ENCODE data around the gene NTHL1.

NTHL1 gene

GRCh38 chr16:2047330-2048115, at the start of gene NTHL1, which contains the start of gene TSC2:
Gene NTHL1, minus strand, starts transcription at chr16:2047834. Its CDS starts 11 bp downstream, at chr16:2047823.
Gene TSC2, plus strand, starts transcription at chr16:2047985. Its CDS starts 631 bp downstream, at chr16:2048616.
- DNase-seq: peak; percentile 93 to 94

GRCh38 chr16:2096853-2097595, 49.4 kb upstream of the NTHL1 start:
- no peak for DNase-seq

- no peak for DNase-seq
Observed at GRCh38 chr16:2095918-2096582, 48.4 kb upstream of the NTHL1 start.

- DNase-seq: no peak
Observed at GRCh38 chr16:2095315-2095853, 47.8 kb upstream of the NTHL1 start.

- DNase-seq: no peak
Observed at GRCh38 chr16:2093793-2094192, 46.2 kb upstream of the NTHL1 start.

GRCh38 chr16:2092866-2093265, 45.2 kb upstream of the NTHL1 start:
- DNase-seq: no peak

GRCh38 chr16:2092256-2092620, 44.6 kb upstream of the NTHL1 start:
- no peak for DNase-seq

GRCh38 chr16:2091547-2092255, 44.1 kb upstream of the NTHL1 start:
- DNase-seq: no peak

- DNase-seq: peak; percentile 51 to 56
Observed at GRCh38 chr16:2090777-2091546, 43.3 kb upstream of the NTHL1 start.

- DNase-seq: no peak
Observed at GRCh38 chr16:2090481-2090776, 42.8 kb upstream of the NTHL1 start.

GRCh38 chr16:2089706-2090480, 42.3 kb upstream of the NTHL1 start:
- DNase-seq: no peak

GRCh38 chr16:2088759-2089358, 41.2 kb upstream of the NTHL1 start:
- DNase-seq: no peak

- no peak for DNase-seq
Observed at GRCh38 chr16:2087748-2088631, 40.4 kb upstream of the NTHL1 start.

- no peak for DNase-seq
Observed at GRCh38 chr16:2086812-2087747, 39.4 kb upstream of the NTHL1 start.

GRCh38 chr16:2086106-2086742, 38.6 kb upstream of the NTHL1 start:
- no peak for DNase-seq

- no peak for DNase-seq
Observed at GRCh38 chr16:2085669-2086068, 38.0 kb upstream of the NTHL1 start.

GRCh38 chr16:2084895-2085625, 37.4 kb upstream of the NTHL1 start:
- no peak for DNase-seq
